Measurements from ENCODE around the gene SMARCB1.

DNA sequence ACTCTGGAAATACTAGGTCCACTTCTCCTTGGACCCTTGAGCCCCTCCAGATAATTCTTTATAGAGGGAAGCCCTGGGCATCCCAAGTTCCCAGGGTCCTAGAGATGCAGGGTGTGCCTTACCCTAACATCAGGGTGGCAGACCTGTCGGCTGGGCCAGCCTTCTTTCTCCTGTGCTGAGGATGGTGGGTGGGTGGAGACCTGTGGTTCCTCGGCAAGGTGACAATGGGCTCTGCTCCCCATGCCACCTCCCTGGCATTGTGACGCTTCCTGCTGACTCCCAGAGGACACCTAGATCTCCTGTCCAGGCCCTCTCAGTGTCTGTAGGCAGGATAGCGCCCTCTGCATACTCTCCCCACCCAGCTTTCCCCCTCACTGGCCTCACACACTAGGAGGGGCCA lies 55.8 kb downstream of the SMARCB1 start:
- TF ChIP-seq, protein P1, sequence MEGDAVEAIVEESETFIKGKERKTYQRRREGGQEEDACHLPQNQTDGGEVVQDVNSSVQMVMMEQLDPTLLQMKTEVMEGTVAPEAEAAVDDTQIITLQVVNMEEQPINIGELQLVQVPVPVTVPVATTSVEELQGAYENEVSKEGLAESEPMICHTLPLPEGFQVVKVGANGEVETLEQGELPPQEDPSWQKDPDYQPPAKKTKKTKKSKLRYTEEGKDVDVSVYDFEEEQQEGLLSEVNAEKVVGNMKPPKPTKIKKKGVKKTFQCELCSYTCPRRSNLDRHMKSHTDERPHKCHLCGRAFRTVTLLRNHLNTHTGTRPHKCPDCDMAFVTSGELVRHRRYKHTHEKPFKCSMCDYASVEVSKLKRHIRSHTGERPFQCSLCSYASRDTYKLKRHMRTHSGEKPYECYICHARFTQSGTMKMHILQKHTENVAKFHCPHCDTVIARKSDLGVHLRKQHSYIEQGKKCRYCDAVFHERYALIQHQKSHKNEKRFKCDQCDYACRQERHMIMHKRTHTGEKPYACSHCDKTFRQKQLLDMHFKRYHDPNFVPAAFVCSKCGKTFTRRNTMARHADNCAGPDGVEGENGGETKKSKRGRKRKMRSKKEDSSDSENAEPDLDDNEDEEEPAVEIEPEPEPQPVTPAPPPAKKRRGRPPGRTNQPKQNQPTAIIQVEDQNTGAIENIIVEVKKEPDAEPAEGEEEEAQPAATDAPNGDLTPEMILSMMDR (IDR thresholded peaks at IDR 0.05), result no peak
- no peak for TF ChIP-seq ZFX (IDR thresholded peaks at IDR 0.05; ENCODE audit: borderline replicate concordance)
